ENCODE data around the gene MRFAP1. TPM values are rescaled to one million over a fixed set of nuclear protein-coding genes. Genes with fewer than 3 reads are reported as not detected.

MRFAP1 gene
- total RNA-seq, 1 donor from 2014 or later = 93.8 TPM

DNA sequence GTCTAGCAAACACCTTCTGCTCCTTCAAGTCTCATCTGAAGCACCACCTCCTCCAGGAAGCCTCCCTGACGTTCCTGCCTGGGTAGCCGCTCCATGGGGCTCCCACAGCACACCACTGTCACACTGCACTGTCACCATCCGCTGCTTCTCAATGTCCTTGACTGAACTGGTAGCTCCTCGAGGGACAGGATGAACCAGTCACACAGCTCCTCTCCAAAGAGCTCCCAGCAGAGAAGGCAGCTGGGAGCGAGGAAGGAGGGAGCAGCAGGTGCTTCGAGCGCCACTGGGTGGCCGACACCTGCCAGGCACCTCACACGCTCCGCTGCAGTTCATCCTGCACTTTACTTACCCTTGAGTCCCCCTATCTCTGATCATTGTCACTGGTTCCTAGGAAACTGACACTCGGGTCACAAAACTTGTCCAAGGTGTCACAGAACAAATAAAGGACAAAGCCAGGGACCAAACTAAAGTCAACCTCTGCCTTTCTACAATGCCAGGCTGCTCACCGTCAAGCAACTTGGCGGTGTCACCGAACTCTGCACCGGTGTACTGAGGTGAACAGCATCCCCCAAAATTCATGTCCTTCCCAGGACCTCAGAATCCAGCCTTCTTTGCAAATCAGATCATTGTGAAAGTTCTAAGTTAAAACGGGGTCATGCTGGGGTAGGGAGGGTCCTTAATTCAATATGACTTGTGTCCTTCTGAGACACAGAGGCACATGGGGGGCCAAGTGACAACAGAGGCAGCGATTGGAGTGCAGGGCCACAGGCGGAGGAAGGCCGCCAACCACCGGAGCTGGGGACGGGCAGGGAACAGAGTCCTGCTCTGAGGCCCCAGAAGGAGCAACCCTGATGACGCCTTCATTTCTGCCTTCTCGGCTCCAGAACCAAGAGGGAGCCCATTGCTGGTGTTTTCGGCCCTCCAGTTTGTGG lies 47.7 kb downstream of the MRFAP1 start:
- DNase-seq = no peak
- Mint-ChIP-seq H3K36me3 (ENCODE audit: low read depth) (no peaks in the 10 kb centered on the region), H3K27me3 (peaks cover 7% of the 10 kb centered on the region), H3K9me3 (no peaks in the 10 kb centered on the region), H3K27ac (no peak overlapping the region), H3K4me1 (no peaks in the 10 kb centered on the region), H3K4me3 (no peak overlapping the region)
- ChIA-PET CTCF (no interaction called here), POLR2A (interaction anchor here (0.6 kb wide), 1 partner anchor 1116 kb away, joined by 5 read pairs; no protein-coding TSS in a partner anchor)
- TF ChIP-seq, protein P1, sequence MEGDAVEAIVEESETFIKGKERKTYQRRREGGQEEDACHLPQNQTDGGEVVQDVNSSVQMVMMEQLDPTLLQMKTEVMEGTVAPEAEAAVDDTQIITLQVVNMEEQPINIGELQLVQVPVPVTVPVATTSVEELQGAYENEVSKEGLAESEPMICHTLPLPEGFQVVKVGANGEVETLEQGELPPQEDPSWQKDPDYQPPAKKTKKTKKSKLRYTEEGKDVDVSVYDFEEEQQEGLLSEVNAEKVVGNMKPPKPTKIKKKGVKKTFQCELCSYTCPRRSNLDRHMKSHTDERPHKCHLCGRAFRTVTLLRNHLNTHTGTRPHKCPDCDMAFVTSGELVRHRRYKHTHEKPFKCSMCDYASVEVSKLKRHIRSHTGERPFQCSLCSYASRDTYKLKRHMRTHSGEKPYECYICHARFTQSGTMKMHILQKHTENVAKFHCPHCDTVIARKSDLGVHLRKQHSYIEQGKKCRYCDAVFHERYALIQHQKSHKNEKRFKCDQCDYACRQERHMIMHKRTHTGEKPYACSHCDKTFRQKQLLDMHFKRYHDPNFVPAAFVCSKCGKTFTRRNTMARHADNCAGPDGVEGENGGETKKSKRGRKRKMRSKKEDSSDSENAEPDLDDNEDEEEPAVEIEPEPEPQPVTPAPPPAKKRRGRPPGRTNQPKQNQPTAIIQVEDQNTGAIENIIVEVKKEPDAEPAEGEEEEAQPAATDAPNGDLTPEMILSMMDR (IDR thresholded peaks at IDR 0.05) = no peak
- intact Hi-C loops (cut with micrococcal nuclease) = no loop called here
- no peak for ATAC-seq (ENCODE audit: low read depth)

DNA sequence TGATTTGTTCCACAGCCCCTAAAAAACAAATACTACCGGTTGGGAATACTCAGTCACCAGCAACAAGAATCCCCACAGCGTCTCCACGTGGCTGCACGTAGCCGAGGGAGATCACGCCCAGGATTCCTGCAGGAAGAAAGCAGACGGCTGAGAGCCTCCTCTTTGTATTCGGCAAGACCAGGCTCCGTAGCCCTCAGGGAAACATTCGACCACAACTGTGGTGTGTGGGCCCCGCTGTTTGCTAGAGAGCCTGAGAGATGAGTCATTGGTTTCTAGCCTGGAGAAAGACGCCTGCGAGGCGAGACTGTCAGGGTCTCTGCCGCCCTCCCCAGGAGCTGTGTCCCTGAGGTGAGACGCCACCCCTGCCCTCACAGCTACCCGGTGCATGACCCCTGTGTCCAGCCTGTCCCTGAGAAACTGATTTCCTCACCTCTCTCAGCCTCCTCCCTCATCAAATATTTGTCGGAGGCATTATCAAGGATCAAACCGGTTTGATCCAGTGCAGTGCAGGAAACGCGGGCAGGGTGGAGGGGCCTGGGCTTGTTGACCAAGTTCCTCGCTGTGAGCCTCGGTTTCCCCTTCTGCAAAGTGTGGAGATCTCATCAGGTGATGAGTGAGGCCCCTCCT lies 48.5 kb downstream of the MRFAP1 start:
- Mint-ChIP-seq H3K36me3 (ENCODE audit: low read depth) (no peaks in the 10 kb centered on the region), H3K27ac (no peak overlapping the region), H3K9me3 (no peaks in the 10 kb centered on the region), H3K27me3 (peaks cover 7% of the 10 kb centered on the region), H3K4me1 (no peaks in the 10 kb centered on the region), H3K4me3 (no peak overlapping the region)
- TF ChIP-seq, protein P1 (IDR thresholded peaks at IDR 0.05) = no peak
- ChIA-PET CTCF (no interaction called here), POLR2A (interaction anchor here (0.6 kb wide), 1 partner anchor 1115 kb away, joined by 5 read pairs; no protein-coding TSS in a partner anchor)
- intact Hi-C loops (cut with micrococcal nuclease) = no loop called here
- peak; percentile 56 for ATAC-seq (ENCODE audit: low read depth)
- DNase-seq = no peak

DNA sequence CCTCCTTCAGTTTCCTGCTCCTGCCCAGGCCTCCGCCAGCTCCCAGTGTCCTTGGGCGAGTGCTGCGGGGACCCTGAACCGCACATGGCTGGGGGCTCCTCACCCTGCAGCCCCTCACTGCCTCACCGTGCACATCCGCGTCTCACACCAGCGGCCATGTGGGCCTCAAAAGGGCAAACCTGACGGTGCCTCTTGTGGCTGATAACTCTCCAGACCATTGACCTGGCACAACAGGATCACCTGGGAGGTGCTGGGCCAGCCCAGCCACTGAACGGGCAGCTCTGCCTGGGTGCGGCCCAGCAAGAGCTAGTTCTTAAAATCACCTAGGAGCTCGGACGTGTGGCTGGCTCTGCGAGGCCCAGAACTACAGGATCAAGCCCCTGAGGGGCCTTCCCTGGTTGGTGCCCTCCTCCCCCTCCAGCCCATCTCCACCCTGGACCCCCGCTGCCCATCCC lies 49.0 kb downstream of the MRFAP1 start:
- peaks cover 7% of the 10 kb centered on the region for H3K27me3 Mint-ChIP-seq
- H3K4me1 Mint-ChIP-seq = no peaks in the 10 kb centered on the region
- intact Hi-C loops (cut with micrococcal nuclease) = no loop called here
- TF ChIP-seq, protein P1 (IDR thresholded peaks at IDR 0.05) = no peak
- no peak overlapping the region for H3K27ac Mint-ChIP-seq
- no peak for DNase-seq
- no peak for ATAC-seq (ENCODE audit: low read depth)
- CTCF ChIA-PET = no interaction called here
- no peaks in the 10 kb centered on the region for H3K9me3 Mint-ChIP-seq
- POLR2A ChIA-PET = no interaction called here
- H3K4me3 Mint-ChIP-seq = no peak overlapping the region
- H3K36me3 Mint-ChIP-seq (ENCODE audit: low read depth) = no peaks in the 10 kb centered on the region

Other genes starting within 250 kb of the MRFAP1 start
- gene PPP2R2C, start 168.1 kb upstream of the MRFAP1 start, total RNA-seq = not detected in 2 replicates
- gene MAN2B2, start 65.5 kb upstream of the MRFAP1 start, total RNA-seq = 24.2 and 24.7 TPM in 2 replicates
- not detected in 2 replicates for gene S100P, start 53.2 kb downstream of the MRFAP1 start, total RNA-seq
- gene MRFAP1L1, start 69.2 kb downstream of the MRFAP1 start, total RNA-seq = 39.1 and 39.5 TPM in 2 replicates
- 19.8 and 20.3 TPM in 2 replicates for gene BLOC1S4, start 75.5 kb downstream of the MRFAP1 start, total RNA-seq
- 14.9 and 15.5 TPM in 2 replicates for gene KIAA0232, start 142.0 kb downstream of the MRFAP1 start, total RNA-seq

Measured in activated B cell treated with CpG ODN at 0.5 μM for 24 hours (primary cell).